GM18861 (cell line): ENCODE results near the gene TMLHE.
"Not testable (repeated sequence)": the region's sequence is repeated elsewhere in the genome, so short reads cannot be mapped to it uniquely, and the experiment has no call there.

ENCODE experiments used
- ATAC-seq: cut with Tn5 transposase; IDR thresholded peaks from one replicate; pipeline ENCODE4 v1.9.1; 2021; ENCODE audit not compliant: unreplicated experiment

The TMLHE gene

DNA sequence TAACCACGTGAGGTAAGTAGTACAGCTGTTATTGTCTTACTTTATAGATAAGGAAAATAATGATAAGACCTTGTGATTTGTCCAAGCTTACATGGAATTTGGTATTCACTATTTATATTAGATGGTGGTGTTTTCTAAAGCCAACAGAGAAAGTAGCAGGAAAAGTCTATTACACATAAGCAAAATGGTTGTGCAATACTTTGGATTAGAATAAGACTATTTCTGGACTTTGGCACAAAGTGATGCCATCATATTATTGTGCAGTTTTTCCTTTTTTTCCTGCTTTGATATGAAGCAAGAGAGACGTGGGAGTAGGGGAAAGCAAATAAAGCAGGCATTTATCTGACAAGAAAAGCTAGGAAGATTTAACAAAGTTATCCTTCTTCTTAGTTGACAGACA, 117.6 kb downstream of the TMLHE start:
- not testable (repeated sequence) for ATAC-seq

- ATAC-seq = not testable (repeated sequence)
Measured at GRCh38 chrX:155491421-155491820, 121.3 kb downstream of the TMLHE start.

GRCh38 chrX:155477136-155477535, 135.6 kb downstream of the TMLHE start:
- not testable (repeated sequence) for ATAC-seq

GRCh38 chrX:155466269-155466938, 146.3 kb downstream of the TMLHE start:
- not testable (repeated sequence) for ATAC-seq

GRCh38 chrX:155460501-155460900, 152.3 kb downstream of the TMLHE start:
- ATAC-seq = not testable (repeated sequence)

GRCh38 chrX:155458471-155458870, 154.3 kb downstream of the TMLHE start, which contains the start of gene F8A3:
TSS of gene F8A3 (minus strand) at chrX:155458620. CDS start at chrX:155458600, 20 bp downstream.
- peak; percentile 67 for ATAC-seq

GRCh38 chrX:155457761-155458447, 154.8 kb downstream of the TMLHE start:
- ATAC-seq = peak; percentile 49

DNA sequence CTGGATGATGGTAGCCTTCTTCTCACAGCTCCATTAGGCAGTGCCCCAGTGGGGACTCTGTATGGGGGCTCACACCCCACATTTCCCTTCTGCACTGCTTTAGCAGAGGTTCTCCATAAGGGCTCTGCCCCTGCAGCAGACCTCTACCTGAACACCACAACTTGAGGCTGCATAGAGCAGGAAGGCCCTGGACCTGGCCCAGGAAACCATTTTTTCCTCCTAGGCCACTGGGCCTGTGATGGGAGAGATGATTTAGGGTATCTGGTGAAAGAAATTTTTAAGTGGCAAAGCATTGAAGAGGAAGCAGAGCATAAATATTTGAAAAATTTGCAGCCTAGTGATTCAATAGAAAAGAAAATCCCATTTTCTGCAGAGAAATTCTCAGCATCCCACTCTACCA, 171.7 kb downstream of the TMLHE start:
- ATAC-seq = no peak
